Amniotic stem cell (primary cell): ENCODE results near the gene ZNF532.
A peak's percentile ranks its signal among the peaks of the same experiment; 100 is the strongest.
"Not testable (repeated sequence)": the region's sequence is repeated elsewhere in the genome, so short reads cannot be mapped to it uniquely, and the experiment has no call there.

Source experiments
- DNase-seq: peaks from one replicate; lab custom pipeline; 2025; lab: John Stamatoyannopoulos, UW

The ZNF532 gene

GRCh38 chr18:59001166-59001565 is 136.5 kb downstream of the ZNF532 start:
- no peak for DNase-seq

GRCh38 chr18:59001721-59002120 is 137.0 kb downstream of the ZNF532 start:
- no peak for DNase-seq

GRCh38 chr18:59002974-59003594 is 138.4 kb downstream of the ZNF532 start:
- DNase-seq = no peak

GRCh38 chr18:59005262-59005661 is 140.6 kb downstream of the ZNF532 start:
- peak; percentile 47 for DNase-seq

GRCh38 chr18:59006461-59007067 is 141.9 kb downstream of the ZNF532 start:
- DNase-seq = no peak

GRCh38 chr18:59008302-59008974 is 143.8 kb downstream of the ZNF532 start:
- peak; percentile 38 for DNase-seq

GRCh38 chr18:59009846-59010245 is 145.2 kb downstream of the ZNF532 start:
- no peak for DNase-seq

- no peak for DNase-seq
Measured at GRCh38 chr18:59011289-59011688, 146.6 kb downstream of the ZNF532 start.

- DNase-seq = no peak
Measured at GRCh38 chr18:59011786-59012185, 147.1 kb downstream of the ZNF532 start.

GRCh38 chr18:59012815-59013705 is 148.4 kb downstream of the ZNF532 start:
- DNase-seq = no peak

- no peak for DNase-seq
Measured at GRCh38 chr18:59013744-59014143, 149.1 kb downstream of the ZNF532 start.

- no peak for DNase-seq
Measured at GRCh38 chr18:59015531-59016152, 151.0 kb downstream of the ZNF532 start.

- no peak for DNase-seq
Measured at GRCh38 chr18:59021500-59021899, 156.8 kb downstream of the ZNF532 start.

GRCh38 chr18:59022167-59022945 is 157.7 kb downstream of the ZNF532 start:
- DNase-seq = no peak

- peak; percentile 46 for DNase-seq
Measured at GRCh38 chr18:59024829-59025228, 160.2 kb downstream of the ZNF532 start.

GRCh38 chr18:59025532-59025931 is 160.9 kb downstream of the ZNF532 start:
- not testable (repeated sequence) for DNase-seq

GRCh38 chr18:59026364-59026763 is 161.7 kb downstream of the ZNF532 start:
- DNase-seq = no peak

- no peak for DNase-seq
Measured at GRCh38 chr18:59026831-59027410, 162.2 kb downstream of the ZNF532 start.

GRCh38 chr18:59029663-59030429 is 165.2 kb downstream of the ZNF532 start:
- no peak for DNase-seq

- no peak for DNase-seq
Measured at GRCh38 chr18:59032308-59032707, 167.6 kb downstream of the ZNF532 start.
